Iris pigment epithelial cell (primary cell): ENCODE measurements around the gene CYB561.

Experiments used
- DNase-seq: peaks from one replicate; pipeline ENCODE4 v3.0.0-alpha.2; 2011; ENCODE audit warnings: low read depth

The CYB561 gene

GRCh38 chr17:63433746-63434591 is 12.1 kb downstream of the CYB561 start:
- peak; percentile 95 for DNase-seq

DNA sequence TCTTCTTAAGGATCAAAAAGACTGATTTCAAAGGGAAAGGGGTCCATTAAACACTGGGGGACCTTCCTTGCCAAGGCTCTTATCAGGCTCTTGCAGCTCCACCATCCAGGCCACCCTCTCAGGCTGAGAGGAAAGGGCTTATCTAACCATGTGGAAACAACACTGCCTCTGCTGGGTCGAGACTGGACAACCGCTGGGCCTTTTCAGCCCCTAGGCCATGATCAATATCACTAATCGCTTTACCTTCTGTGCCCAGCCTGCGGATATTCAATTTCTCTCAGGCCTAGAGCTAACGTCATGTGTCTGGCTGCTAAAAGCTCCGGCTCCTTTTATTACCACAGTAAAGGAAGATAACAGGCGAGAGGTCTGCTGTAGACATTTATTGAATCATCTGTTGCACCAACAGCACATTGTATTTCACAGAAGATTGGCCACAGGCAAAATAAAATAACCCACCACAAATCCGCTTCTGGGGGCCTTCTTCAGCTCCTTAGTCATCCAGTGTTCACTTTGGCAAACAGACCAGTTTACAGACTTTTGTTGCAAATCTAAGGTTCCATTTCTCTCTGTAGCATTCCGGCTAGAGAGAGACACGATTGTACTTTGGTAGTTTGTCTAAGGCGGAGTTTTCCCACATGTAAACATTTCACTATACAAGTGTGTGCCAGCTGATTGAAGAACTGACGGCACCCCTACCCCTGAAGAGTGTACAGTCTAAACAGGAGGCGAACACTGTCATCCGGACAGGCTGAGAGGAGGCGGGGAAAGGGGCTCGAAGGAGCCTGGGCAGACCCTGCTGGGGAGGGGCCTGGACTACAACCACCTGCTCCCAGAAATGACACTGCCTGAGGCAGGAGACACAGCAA is 13.9 kb downstream of the CYB561 start:
- DNase-seq: peak; percentile 52

DNA sequence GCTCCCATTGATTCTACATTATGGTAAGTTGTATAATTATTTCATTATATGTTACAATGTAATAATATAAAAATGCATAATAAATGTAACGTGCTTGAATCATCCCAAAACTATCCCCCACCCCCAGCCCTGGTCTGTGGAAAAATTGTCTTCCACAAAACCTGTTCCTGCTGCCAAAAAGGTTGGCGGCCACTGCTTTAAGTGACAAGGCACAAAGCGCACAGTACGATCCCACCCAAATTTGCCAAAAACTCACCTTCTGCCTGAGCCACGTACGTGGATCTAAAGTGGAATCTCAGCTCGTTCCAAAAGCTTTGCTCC is 14.5 kb downstream of the CYB561 start:
- no peak for DNase-seq

DNA sequence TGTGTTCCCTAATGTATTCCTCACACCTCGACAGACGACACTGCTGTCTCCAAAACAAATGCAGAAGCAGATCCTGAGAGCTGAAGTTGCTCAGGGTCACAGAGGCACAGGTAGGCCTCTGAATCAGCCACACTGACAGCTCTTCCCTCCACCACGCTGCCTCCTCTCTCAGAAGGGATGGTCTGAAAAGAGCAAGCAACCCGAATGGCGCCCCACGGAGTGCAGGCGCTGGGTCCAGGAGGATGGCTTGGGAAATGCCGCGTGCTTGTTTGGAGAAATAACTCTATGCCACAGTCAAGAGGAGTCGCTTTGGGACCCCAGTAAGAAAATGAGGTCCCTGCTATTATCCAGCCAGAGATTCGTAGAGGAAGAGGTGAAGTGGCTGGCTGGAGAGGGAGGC is 15.9 kb downstream of the CYB561 start:
- DNase-seq: no peak

- no peak for DNase-seq
Observed at GRCh38 chr17:63429766-63430165, 16.3 kb downstream of the CYB561 start.

- DNase-seq: no peak
Observed at GRCh38 chr17:63426917-63427308, 19.2 kb downstream of the CYB561 start.

DNA sequence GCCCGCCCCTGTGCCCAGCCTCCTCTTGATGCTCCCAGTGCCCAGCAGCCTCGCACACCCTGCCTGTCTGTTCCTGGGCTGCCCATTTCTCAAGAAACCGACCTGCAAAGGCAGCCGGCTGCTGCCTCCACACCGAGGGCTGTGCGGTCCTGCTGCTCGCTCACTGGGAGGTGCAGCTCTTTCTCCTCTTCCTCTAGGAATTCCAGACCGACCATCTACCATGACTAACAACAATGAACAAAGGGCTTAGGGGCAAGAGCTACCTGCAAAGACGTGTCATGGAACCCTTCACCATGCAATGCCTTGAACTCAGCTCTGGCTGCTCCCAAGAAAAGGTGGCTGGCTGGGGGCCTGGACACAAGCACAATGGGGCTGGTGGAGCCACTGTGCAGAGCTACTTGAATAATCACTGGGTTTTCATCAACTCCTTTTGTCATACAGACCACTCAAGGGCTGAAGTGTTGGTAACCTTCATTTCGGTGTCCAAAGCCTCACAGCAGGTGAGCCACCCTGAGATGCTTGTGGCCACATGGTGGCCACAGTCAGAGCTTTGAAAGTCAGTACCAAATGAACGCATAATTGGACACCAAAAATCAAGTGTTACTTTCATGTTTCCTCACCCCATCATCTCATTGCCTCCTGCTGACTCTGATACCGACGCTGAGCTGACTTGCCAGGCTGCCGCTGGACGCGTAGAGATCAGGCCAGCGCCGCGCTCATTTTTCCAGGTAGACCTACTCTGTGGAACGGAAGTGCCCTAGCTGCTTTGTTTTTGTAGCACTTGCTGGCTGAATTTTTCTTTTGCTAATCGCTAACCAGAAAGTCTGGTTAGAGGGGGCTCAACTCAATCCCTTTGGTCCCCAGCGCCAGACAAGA is 19.8 kb downstream of the CYB561 start:
- DNase-seq: no peak

GRCh38 chr17:63425483-63425882 is 20.6 kb downstream of the CYB561 start:
- peak; percentile 76 for DNase-seq

- no peak for DNase-seq
Observed at GRCh38 chr17:63423963-63424362, 22.1 kb downstream of the CYB561 start.

DNA sequence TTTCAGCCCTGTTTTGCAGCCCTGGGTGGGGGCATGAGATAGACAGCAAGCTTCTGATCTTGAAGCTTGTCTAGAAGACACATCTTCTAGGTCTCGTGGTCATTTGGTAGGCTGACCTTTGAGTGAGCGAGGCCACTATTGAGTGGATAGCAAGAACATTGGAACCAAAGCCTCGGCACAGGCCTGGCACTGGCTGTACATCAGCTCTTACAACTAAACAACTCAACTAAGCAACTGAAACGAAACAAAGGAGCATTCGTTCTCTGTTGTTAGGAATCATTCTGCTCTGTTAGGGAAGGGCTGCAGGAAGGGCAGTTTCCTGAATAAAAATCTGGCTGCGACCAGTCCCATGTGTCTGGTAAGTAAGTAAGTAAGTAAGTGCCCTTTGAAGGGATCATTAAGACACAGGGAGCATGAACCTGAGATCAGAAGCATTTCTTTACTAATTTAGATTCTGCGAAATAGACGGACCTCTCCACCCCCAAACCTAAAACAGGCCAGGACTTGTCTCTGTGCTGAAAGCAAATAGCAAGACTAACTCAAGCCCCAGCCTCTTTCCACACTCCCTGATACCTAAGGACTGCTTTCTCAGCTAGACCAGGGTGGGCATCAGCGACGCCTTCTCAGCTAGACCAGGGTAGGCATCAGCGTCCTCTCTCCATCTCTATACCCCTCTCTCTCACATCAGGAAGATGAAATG is 22.7 kb downstream of the CYB561 start:
- no peak for DNase-seq

- DNase-seq: no peak
Observed at GRCh38 chr17:63421681-63422645, 24.1 kb downstream of the CYB561 start.

DNA sequence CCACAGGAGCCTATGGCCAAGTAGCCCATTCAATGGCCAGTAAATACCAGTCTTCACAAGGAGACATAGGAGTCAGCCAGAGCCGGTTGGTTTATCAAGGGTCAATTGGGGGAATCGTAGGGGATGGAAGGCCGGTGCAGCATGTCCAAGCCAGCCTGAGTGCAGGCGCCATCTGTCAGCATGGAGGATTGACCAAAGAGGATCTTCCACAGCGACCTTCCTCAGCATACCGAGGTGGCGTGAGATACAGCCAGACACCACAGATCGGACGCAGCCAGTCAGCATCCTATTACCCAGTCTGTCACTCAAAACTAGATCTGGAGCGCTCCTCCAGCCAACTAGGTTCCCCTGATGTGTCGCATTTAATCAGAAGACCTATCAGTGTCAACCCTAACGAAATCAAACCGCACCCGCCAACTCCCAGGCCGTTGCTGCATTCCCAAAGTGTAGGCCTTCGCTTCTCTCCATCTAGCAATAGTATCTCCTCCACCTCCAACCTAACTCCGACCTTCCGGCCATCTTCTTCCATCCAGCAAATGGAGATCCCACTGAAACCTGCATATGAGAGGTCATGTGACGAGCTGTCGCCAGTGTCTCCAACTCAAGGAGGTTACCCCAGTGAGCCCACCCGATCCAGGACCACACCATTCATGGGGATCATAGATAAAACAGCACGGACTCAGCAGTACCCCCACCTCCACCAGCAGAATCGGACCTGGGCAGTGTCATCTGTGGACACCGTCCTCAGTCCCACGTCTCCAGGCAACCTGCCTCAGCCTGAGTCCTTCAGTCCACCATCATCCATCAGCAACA is 25.0 kb downstream of the CYB561 start:
- DNase-seq: no peak

DNA sequence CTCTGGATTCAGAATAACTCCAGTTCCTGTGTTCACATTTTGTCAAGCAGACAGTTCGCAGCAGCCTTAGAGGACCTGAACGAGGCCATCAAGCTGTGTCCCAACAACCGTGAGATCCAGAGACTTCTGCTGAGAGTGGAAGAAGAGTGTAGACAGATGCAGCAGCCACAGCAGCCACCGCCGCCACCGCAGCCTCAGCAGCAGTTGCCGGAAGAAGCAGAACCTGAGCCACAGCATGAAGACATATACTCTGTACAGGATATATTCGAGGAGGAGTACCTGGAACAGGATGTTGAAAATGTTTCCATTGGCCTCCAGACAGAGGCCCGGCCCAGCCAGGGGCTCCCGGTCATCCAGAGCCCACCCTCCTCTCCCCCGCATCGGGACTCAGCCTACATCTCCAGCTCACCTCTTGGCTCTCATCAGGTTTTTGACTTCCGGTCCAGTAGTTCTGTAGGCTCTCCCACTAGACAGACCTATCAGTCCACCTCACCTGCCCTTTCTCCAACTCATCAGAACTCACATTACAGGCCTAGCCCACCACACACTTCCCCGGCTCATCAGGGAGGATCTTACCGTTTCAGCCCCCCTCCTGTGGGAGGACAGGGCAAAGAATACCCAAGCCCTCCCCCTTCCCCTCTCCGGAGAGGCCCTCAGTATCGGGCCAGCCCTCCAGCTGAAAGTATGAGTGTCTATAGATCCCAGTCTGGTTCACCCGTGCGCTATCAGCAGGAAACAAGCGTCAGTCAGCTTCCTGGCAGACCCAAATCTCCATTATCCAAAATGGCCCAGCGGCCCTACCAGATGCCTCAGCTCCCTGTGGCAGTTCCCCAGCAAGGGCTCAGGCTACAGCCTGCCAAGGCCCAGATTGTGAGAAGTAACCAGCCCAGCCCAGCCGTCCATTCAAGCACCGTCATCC is 25.9 kb downstream of the CYB561 start:
- DNase-seq: no peak

GRCh38 chr17:63419398-63419797 is 26.7 kb downstream of the CYB561 start:
- no peak for DNase-seq

DNA sequence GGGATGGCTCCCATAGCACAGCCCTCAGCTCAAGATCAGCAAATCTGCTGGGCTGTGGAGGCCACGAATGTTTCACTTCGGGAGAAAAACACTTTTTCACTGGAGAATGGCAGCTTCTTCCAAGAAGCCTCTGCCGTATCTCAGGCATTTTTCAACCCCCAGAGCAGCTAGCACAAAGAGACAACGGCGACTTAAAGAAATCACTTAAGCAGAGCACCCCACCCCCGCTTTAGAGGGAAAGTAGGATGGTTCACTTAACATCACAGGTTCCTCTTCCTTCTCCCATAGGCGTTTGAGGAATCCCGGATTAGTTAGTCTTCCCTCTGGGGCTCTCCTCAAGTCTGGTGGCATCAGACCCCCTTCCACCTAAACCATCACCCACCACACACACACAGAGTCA is 27.6 kb downstream of the CYB561 start:
- no peak for DNase-seq

DNA sequence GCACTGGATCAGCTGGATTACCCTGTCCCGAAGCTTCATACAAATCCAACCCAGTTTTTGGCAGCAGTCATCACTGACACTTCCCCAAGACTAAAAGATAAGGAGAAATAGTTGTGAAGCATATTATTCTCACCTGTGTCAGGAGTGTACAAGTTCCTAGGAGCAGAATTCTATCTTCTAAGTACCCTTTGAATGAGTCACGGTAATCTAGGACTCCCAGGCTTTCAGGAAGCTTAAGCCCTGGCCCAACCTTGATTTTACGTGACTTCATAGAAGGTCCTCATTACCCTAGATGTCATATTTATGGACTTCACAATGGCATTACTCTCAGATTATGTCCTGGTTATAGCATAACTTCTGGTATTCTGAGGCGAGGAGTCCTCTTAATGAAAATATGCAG is 31.9 kb downstream of the CYB561 start:
- no peak for DNase-seq

- DNase-seq: no peak
Observed at GRCh38 chr17:63413128-63413527, 33.0 kb downstream of the CYB561 start.

GRCh38 chr17:63412234-63412633 is 33.9 kb downstream of the CYB561 start:
- DNase-seq: no peak
